Coronary artery (tissue), 2 donors: ENCODE measurements around the gene UTP25.

Experiments
- DNase-seq: peaks from one replicate; pipeline ENCODE4 v3.0.0-alpha.2; 2017; ENCODE audit warnings: low spot score
- H3K27ac ChIP-seq, 2 donors: fragments of 200-600 bp; sonication (generic); one replicate each; pipeline ENCODE4 v1.5.1; 2016 to 2019
- H3K4me3 ChIP-seq: fragments of 200-600 bp; sonication (generic); 2 replicates; pipeline ENCODE4 v1.5.1; 2016; ENCODE audit warnings: mild to moderate bottlenecking, moderate library complexity
- CTCF ChIP-seq: fragments of 200-600 bp; sonication (generic); IDR thresholded peaks from one replicate; pipeline ENCODE4 v1.5.1; 2019; ENCODE audit warnings: antibody characterized with exemption

UTP25 gene

GRCh38 chr1:209807509-209807908 is 20.3 kb upstream of the UTP25 start:
- DNase-seq, result peak; percentile 11
- H3K4me3 ChIP-seq, result no peak overlapping the region
- no peak for TF ChIP-seq CTCF
- no peak overlapping the region for H3K27ac ChIP-seq

GRCh38 chr1:209808059-209808581 is 19.7 kb upstream of the UTP25 start:
- peak; percentile 14 for DNase-seq
- no peak for TF ChIP-seq CTCF
- H3K27ac ChIP-seq, result no peak overlapping the region
- H3K4me3 ChIP-seq, result no peak overlapping the region

GRCh38 chr1:209809611-209810010 is 18.2 kb upstream of the UTP25 start:
- no peak overlapping the region for H3K4me3 ChIP-seq
- no peak for TF ChIP-seq CTCF
- no peak overlapping the region for H3K27ac ChIP-seq
- no peak for DNase-seq

GRCh38 chr1:209810783-209811182 is 17.0 kb upstream of the UTP25 start:
- no peak overlapping the region for H3K27ac ChIP-seq
- DNase-seq, result no peak
- no peak for TF ChIP-seq CTCF
- no peak overlapping the region for H3K4me3 ChIP-seq

- Histone ChIP-seq H3K4me3 (no peak overlapping the region), H3K27ac (no peak overlapping the region)
- DNase-seq, result no peak
- no peak for TF ChIP-seq CTCF
These were observed 13.9 kb upstream of the UTP25 start for GRCh38 chr1:209813902-209814301.

- DNase-seq, result no peak
- Histone ChIP-seq H3K4me3 (no peak overlapping the region), H3K27ac (no peak overlapping the region)
- TF ChIP-seq CTCF, result no peak
These were observed 12.3 kb upstream of the UTP25 start for GRCh38 chr1:209815490-209815889.

- Histone ChIP-seq H3K4me3 (no peak overlapping the region), H3K27ac (no peak overlapping the region)
- TF ChIP-seq CTCF, result no peak
- DNase-seq, result no peak
These were observed 11.8 kb upstream of the UTP25 start for GRCh38 chr1:209815931-209816341.
